HL-60/S4 (cell line): ENCODE data around the gene UGT1A10.
"Not testable (repeated sequence)": the region's sequence is repeated elsewhere in the genome, so short reads cannot be mapped to it uniquely, and the experiment has no call there.

ENCODE experiments used
- in situ Hi-C: fragments of 300-500 bp; cut with MboI; formaldehyde crosslinking; loops from 2 replicates; pipeline ENCODE4 v1.14.3; 2022; ENCODE audit warnings: low sequenced_read_pairs

Gene UGT1A10

DNA sequence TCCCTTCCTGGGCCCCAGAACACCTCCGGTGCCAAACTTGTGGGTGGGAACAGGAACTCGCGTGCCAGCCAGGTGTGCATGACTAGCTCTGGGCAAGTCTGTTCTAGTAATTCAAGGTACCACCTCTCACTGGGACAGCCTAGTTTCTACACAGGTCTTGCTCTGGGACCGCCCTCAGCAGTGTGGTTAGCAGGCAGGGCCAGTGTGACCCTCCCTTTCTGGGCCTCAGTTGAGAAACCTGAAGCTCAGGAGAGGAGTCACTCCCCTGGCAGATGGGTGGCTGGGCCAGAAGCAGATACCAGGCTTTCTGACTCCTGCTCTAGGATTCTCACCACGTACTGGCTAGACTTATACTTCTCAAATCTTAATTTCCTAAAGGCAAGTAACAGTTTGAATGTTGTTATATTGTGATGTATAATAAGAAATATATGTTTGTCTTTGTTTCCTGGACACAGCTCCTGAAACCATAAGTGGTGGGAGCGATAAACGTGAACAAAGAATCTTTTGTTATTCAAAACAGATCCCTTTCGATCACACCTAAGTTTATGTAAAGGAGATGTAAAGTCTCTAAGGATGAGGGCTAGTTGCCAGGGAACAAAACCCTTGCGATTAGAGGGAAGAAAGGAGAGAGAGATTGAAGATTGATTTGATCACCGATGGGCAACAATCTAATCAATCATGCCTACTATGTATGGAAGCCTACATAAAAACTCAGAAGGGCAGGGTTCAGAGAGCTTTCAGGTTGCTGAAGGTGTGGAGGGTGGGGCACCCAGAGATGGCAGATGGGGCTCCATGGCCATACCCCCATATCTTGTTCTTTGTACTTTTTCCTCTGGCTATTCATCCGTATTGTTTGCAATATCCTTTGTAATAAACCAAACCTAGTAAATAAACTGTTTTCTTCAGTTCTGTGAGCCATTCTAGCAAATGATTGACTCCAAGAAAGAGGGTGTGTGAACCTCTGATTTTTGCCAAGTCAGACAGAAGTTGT, 55.5 kb downstream of the UGT1A10 start:
- in situ Hi-C loops: no loop called here

DNA sequence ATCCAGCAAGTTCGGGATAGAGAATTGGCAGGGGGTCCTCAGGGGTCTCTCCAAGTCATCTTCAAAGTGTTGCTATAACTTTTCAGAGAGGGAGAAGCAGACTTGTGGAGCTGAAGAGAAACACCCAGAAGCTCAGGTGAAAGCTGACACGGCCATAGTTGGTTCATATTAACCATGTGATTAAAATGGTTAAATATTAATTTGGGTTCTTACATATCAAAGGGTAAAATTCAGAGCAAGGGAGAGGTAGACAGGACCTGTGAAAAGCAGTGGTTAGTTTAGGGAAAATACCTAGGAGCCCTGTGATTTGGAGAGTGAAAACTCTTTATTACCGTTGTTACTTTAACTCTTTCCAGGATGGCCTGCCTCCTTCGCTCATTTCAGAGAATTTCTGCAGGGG, 56.4 kb downstream of the UGT1A10 start, which contains the start of gene UGT1A6:
TSS of gene UGT1A6 (plus strand) at position 243 of the 400 bp plus-strand sequence. CDS start at position 358, 115 bp downstream.
- in situ Hi-C loops: no loop called here

DNA sequence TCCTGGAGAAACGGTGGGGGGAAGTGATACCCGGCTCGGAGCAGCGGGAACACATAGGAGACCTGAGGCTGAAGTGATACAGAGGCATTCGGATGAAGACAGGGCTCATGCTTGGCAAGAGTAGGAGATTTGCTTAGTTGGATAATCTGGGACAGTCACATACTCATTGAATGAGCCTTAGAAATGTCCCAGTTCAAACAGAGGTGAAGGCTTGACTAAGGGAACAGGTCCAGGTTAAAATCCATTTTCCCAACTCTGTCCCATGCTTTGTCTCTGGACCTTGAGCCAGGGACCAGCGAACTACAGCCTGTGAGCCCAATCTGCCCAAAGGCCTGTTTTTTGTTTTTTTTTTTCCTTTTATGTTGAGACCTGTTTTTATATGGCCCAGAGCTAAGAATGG, 57.7 kb downstream of the UGT1A10 start:
- in situ Hi-C loops: no loop called here

DNA sequence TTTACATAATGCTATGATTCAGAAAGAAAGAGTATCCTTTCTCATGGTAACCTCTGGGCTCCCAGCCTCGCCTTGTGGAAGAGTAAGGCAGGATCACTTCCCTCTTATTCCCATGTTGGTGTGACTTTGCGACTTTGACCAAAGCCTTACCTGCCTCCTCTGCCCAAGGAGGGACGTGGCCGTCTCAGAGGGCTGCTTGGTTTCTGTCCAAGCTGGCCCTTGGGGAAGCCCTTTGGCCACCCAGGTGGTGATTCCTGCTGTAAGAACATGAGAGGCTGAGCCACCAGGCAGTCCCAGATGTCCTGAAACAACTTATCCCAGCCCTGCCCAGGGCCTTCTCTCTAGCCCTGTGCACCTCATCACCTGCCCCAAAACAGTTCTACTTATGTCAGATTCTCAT, 62.5 kb downstream of the UGT1A10 start:
- in situ Hi-C loops: no loop called here

DNA sequence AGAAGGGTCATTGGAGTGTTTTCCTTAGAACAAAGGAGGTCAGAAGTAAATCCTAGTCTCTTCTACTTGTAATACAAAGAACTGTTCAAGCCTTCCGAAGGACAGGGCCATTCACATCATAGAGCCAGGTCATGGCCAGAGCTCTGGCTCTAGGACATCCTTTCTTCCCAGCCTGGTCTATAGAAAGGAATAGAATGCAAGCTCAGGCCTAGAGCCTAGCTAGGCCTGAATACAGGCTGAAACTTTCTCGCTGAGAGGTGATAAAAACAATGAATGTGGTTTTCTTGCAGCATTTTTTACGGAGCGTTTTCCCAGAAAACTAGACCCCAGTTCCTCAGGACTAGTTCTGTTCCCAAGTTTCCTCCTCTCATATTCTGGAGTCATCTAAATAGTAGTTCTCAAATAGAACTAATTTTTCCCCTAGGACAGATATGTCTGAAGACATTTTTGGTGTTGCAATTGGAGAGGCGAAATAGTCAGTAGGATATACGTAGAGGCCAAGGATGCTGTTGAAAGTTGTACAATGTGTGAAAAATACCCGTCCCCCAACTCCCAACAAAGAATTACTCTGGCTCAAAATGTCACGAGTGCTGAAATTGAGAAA, 63.3 kb downstream of the UGT1A10 start:
- in situ Hi-C loops: no loop called here

DNA sequence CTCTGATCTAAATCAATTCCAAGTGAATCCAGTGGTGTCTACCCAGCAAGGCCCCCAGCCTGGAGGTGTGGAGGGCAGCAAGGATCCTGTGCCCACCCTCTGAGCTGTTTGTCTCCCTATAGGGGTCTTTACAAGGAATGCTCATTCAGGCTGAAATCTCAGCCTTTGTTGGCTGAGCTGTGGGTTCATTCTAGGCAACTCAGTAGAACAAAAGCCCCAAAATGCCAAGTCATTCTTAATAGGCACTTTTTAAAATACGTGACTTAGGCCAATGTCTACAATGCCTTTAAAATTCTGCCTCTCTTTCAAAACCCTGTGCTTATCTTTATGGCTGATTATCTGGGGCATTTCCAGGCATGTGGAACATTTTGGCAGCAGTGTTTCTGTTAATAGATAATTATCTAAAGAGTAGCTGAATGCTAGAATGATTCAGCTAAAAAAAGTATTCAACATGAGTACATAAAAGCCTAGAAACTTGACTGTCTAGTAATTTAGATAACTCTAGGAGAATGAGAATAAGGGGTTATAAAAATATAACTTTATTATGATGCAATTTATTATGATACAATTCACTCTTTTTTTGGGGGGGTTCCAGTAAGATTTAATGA, 63.9 kb downstream of the UGT1A10 start:
- in situ Hi-C loops: no loop called here

DNA sequence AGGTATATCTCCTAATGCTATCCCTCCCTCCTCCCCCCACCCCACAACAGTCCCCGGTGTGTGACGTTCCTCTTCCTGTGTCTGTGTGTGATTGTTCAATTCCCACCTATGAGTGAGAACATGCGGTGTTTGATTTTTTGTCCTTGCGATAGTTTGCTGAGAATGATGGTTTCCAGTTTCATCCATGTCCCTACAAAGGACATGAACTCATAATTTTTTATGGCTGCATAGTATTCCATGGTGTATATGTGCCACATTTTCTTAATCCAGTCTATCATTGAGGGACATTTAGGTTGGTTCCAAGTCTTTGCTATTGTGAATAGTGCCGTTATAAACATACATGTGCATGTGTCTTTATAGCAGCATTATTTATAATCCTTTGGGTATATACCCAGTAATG, 64.6 kb downstream of the UGT1A10 start:
- in situ Hi-C loops: not testable (repeated sequence)

DNA sequence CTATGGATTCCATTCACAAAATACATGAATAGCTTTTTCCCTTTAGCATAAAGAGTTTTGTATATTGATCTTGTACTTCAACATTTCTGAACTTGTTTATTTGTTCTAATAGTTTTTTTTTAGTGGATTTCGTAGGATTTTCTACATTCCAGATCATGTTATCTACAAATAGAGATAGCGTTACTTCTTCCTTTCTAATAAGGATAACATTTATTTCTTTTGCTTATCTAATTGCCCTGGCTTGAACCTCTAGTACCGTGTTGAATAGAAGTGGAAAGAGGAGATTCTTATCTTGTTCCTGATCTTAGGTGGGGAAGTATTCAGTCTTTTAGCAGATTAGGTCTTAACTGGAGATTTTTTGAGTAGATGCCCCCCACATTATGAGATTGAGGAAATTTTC, 66.0 kb downstream of the UGT1A10 start:
- in situ Hi-C loops: no loop called here

DNA sequence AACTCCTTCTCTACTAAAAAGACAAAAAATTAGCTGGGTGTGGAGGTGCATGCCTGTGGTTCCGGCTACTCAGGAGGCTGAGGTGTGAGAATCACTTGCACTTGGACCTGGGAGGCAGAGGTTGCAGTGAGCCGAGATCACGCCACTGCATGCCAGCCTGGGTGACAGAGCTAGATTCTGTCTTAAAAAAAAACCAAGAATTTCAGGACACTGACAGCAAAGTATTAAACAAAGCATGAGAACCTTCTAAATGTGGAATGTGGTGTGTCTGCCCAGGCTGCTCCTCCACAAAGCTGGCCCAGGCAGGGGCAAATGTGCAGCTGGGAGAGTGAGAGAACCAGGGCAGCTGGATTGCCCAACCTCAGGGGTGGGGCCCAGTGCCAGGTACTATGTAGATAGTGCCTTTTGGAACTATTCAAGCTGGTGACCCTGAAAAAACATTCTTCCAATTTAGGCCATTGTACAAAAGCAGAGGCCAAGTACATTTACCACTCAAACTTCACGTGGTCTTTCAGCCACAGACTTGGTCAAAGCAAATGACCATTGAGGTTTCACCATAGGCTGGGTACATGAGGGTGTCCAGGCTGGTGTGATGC, 69.8 kb downstream of the UGT1A10 start:
- in situ Hi-C loops: no loop called here

DNA sequence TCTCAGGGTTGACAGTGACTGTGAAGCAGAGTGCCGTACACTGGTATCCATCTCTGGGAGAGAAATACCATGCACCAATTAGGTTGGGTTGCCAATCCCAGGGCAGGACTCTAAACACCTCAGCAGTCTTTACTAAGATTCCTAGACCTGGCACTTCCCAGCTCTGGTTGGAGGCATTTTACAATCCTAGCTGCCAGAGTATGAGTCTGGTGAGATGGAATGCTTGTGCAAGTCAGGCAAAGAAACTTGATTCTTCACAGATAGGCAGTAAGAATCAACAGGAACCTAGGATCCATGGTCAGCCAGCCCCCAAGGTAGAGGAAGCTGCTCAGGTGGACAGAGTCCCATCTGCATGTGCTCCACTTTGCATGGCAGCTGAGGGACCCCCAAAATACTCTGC, 70.5 kb downstream of the UGT1A10 start:
- in situ Hi-C loops: no loop called here

DNA sequence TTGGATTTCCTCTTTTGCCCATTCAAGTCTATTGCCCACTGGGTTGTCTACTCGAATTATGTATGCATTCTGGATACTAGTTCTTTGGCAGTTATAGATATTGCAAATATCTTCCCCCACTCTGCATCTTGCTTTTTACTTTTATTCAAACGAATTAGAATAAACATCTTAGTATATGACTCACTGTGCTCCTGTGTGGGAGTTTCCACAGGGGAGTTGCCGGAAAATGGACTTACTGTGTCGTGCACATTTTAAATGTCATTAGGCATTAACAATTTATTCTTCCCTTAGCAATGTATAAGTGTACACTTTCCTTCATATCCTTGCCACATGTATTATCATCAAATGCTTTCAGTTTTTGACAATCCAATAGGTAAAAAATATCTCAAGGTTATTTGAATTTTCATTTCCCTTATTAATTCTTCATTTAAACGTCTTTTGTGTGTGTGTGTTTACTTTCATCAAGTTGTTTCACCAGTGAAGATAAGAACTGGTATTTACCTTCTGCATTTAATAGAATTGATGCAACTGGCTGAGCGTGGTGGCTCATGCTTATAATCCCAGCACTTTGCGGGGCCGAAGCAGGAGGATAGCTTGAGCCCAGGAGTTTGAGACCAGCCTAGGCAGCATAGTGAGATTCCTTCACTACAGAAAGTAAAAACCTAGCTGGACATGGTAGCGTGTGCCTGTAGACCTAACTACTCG, 71.8 kb downstream of the UGT1A10 start:
- in situ Hi-C loops: no loop called here

DNA sequence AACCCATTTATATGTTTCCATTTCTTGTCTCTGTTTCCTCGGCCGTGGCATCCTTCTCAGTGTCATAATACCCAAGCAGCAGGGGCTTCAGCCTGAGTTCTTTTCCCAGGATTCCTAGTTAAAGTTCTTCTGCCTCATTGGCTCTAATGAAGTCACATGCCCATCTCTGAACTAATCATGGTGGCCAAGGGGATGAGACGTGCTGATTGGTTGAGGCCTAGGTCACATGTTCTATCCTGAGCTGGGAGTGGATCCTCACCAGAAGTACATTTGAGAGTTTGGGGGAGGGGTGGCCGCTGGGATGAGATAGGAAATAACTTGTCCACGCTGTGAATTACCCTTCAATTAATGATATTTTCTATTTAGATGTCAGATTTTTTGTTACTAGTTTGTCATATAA, 72.7 kb downstream of the UGT1A10 start:
- in situ Hi-C loops: no loop called here

DNA sequence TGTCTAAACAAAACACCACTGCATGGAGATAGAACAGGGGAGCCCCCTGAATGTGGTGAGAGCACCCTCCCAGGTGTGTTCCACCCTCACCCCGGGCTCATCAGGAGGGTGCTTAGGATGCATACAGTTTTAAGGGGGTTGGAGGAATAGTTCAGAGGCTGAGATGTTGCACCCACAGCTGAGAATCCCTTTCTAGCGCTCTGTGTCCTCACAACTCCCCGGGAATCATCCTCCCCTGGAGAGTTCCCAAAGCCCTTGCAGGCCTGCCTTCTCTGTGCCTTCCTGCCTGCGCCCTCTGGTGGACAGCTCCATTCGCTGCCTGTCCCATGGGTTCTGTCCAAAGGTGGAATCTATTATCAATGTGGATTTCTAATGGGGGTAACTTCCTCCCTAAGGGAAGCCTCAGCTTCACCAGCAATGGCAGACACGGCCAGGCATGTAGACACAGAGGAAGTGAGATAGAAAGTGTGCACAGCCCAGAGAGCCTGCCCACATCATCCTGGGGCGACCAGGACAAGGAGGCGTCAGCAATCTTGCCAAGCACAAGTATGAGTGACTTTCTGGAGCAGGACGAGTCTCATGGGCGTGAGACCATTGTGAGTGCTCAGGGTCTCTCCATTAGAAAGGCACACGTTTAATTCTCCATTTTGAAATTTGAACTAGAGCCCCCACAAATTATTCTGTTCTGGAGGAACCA, 75.2 kb downstream of the UGT1A10 start:
- in situ Hi-C loops: no loop called here

DNA sequence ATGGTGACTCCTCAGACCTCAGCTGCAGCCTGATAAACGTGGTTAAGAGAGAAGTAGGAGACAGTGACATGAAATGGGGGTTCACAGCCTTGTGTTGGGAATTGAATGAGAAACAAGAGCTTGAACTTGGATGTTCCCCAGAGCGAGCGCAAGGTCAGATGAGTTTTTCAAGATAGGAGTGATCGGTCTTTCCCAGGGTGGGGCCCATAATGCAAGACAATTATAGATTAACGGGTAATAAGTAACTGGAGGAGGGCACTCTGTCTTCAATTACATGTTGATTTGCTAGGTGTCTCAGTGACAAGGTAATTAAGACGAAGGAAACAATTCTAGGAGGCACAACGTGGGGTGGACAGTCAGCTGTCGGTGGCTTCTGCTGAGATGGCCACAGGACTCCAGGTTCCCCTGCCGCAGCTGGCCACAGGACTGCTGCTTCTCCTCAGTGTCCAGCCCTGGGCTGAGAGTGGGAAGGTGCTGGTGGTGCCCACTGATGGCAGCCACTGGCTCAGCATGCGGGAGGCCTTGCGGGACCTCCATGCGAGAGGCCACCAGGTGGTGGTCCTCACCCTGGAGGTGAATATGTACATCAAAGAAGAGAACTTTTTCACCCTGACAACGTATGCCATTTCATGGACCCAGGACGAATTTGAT, 76.5 kb downstream of the UGT1A10 start, which contains the start of gene UGT1A5:
TSS of gene UGT1A5 (plus strand) at position 297 of the 651 bp plus-strand sequence. CDS start at position 382, 85 bp downstream.
- in situ Hi-C loops: no loop called here

DNA sequence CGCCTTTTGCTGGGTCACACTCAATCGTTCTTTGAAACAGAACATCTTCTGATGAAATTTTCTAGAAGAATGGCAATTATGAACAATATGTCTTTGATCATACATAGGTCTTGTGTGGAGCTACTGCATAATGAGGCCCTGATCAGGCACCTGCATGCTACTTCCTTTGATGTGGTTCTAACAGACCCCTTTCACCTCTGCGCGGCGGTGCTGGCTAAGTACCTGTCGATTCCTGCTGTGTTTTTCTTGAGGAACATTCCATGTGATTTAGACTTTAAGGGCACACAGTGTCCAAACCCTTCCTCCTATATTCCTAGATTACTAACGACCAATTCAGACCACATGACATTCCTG, 77.0 kb downstream of the UGT1A10 start:
- in situ Hi-C loops: no loop called here

DNA sequence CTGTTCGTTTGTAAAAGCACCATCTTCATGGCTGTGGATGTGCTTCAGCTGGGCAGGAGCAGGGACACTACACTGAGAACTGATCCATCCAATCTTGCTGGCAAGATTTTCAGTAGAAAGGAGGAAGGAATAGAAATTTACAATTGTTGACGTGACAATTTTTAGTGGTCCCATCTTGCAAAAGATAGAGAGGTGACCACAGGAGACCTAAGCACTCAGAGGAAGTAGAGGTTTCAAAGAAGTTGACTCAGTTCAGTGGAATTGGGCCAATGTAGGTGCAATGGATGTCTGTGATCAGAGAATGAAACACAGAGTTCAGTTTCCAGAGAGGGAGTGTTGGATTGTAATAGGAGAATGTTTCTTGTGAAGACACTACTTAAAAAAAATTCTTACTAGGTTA, 77.9 kb downstream of the UGT1A10 start:
- in situ Hi-C loops: no loop called here

DNA sequence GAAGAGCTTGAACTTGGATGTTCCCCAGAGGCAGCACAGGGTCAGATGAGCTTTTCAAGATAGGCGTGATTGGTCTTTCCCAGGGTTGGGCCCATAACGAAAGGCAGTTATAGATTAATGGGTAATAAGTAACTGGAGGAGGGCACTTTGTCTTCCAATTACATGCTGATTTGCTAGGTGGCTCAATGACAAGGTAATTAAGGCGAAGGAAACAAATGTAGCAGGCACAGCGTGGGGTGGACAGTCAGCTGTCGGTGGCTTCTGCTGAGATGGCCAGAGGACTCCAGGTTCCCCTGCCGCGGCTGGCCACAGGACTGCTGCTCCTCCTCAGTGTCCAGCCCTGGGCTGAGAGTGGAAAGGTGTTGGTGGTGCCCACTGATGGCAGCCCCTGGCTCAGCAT, 82.3 kb downstream of the UGT1A10 start, which contains the start of gene UGT1A4:
TSS of gene UGT1A4 (plus strand) at position 185 of the 400 bp plus-strand sequence. CDS start at position 270, 85 bp downstream.
- in situ Hi-C loops: no loop called here

DNA sequence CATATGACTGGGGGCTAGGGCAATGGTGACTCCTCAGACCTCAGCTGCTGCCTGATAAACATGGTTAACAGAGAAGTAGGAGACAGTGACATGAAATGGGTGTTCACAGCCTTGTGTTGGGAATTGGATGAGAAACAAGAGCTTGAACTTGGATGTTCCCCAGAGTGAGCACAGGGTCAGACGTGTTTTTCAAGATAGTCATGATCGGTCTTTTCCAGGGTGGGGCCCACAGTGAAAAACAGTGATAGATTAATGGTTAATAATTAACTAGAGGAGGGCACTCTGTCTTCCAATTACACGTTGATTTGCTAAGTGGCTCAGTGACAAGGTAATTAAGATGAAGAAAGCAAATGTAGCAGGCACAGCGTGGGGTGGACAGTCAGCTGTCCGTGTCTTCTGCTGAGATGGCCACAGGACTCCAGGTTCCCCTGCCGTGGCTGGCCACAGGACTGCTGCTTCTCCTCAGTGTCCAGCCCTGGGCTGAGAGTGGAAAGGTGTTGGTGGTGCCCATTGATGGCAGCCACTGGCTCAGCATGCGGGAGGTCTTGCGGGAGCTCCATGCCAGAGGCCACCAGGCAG, 92.6 kb downstream of the UGT1A10 start, which contains the start of gene UGT1A3:
TSS of gene UGT1A3 (plus strand) at position 320 of the 579 bp plus-strand sequence. CDS start at position 405, 85 bp downstream.
- in situ Hi-C loops: no loop called here
